Small intestine (tissue), 16 donors: Measurements from ENCODE around the gene ABCB9. TPM values are rescaled to one million over a fixed set of nuclear protein-coding genes. Genes with fewer than 3 reads are reported as not detected.
"Not testable (repeated sequence)": the region's sequence is repeated elsewhere in the genome, so short reads cannot be mapped to it uniquely, and the experiment has no call there.

ENCODE experiments used
- DNase-seq, 2 donors: peaks; one replicate each; pipeline versions ENCODE4 v3.0.0 to v3.0.0-alpha.2; 2013
- FAIRE-seq: peaks from 2 replicates; lab custom pipeline; 2012; peaks lifted over from hg19 to GRCh38; lab: Jason Lieb, UNC
- H3K27ac ChIP-seq, 3 donors: one replicate each; pipeline ENCODE4 v1.5.1; 2013; ENCODE audit warnings: low read length in 2 of 3, mild to moderate bottlenecking in 2 of 3, control low read depth in 1 of 3, inconsistent platforms in 1 of 3, low read depth in 1 of 3, moderate library complexity in 1 of 3
- H3K27me3 ChIP-seq, 3 donors: one replicate each; pipeline ENCODE4 v1.6.1; 2013; ENCODE audit warnings: low read length in 3 of 3, inconsistent platforms in 1 of 3; ENCODE audit not compliant: control insufficient read depth in 3 of 3, insufficient read depth in 3 of 3
- H3K36me3 ChIP-seq, 3 donors: one replicate each; pipeline ENCODE4 v1.6.1; 2013; ENCODE audit warnings: low read length in 3 of 3, inconsistent platforms in 1 of 3, low read depth in 1 of 3, mild to moderate bottlenecking in 1 of 3, moderate library complexity in 1 of 3; ENCODE audit not compliant: control insufficient read depth in 3 of 3, insufficient read depth in 2 of 3
- H3K4me1 ChIP-seq, 3 donors: one replicate each; pipeline ENCODE4 v1.6.1; 2013; ENCODE audit warnings: low read length in 2 of 3, inconsistent platforms in 1 of 3, low read depth in 1 of 3, mild to moderate bottlenecking in 1 of 3, moderate library complexity in 1 of 3; ENCODE audit not compliant: control insufficient read depth in 3 of 3, insufficient read depth in 2 of 3
- H3K4me3 ChIP-seq, 3 donors: one replicate each; pipeline ENCODE4 v1.5.1; 2013; ENCODE audit warnings: low read length in 3 of 3, control low read depth in 1 of 3, inconsistent platforms in 1 of 3, low read depth in 1 of 3, mild to moderate bottlenecking in 1 of 3, moderate library complexity in 1 of 3
- H3K9me3 ChIP-seq, 2 donors: one replicate each; pipeline ENCODE4 v1.6.1; 2013; ENCODE audit warnings: low read depth in 1 of 2, low read length in 1 of 2; ENCODE audit not compliant: control insufficient read depth in 2 of 2, insufficient read depth in 1 of 2
- WGBS, 3 donors: extraction: QIAGEN DNeasy Blood & Tissue Kit; methylation state at CpG; one replicate each; pipeline ENCODE4 v1.1.7; 2013; 5-methylcytosine and 5-hydroxymethylcytosine counted together
- long read RNA-seq, 10 donors: transcript quantifications; one replicate each; lab custom pipeline, GENCODE V29; 2026
- polyA plus RNA-seq, 4 donors: library from polyadenylated mRNA; stranded (reverse) in 3 of 4; unstranded in 1 of 4; fragments of 200-250 nt in 3 of 4; fragments of 120-200 nt in 1 of 4; gene quantifications; one replicate each; pipeline versions ENCODE4 v1.2.1 to v1.2.3, GENCODE V29; 2013
- donor health status: healthy with polysubstance abuse.
- donor health status: control.
- donor health status: control.
- donor health status: Bipolar disorder and iron deficiency.
- donor health status: healthy.

ABCB9 gene
- polyA plus RNA-seq: 1 to 10 TPM; 2.5 to 6.6 (median 4.7) TPM
- long read RNA-seq, donor 1, partial matches to known transcripts: 0 of 1 reads
- long read RNA-seq, donor 1, other reads (novel, unspliced or antisense): 0 of 1 reads
- long read RNA-seq, donor 2, partial matches to known transcripts: 0 of 1 reads
- long read RNA-seq, donor 2, other reads (novel, unspliced or antisense): 0 of 1 reads
- long read RNA-seq, donor 3, partial matches to known transcripts: 181 of 232 reads
- long read RNA-seq, donor 3, other reads (novel, unspliced or antisense): 51 of 232 reads
- long read RNA-seq, donor 4: 0 reads
- long read RNA-seq, donor 5: 0 reads
- long read RNA-seq, donor 6, partial matches to known transcripts: 137 of 211 reads
- long read RNA-seq, donor 6, other reads (novel, unspliced or antisense): 73 of 211 reads
- long read RNA-seq, donor 7: 0 reads
- long read RNA-seq, donor 8, partial matches to known transcripts: 17 of 22 reads
- long read RNA-seq, donor 8, other reads (novel, unspliced or antisense): 5 of 22 reads
- long read RNA-seq, donor 9: 0 reads
- long read RNA-seq, donor 10, partial matches to known transcripts: 133 of 216 reads
- long read RNA-seq, donor 10, other reads (novel, unspliced or antisense): 83 of 216 reads

GRCh38 chr12:122965851-122966742 lies at the start of gene ABCB9:
Gene ABCB9, minus strand, starts transcription at chr12:122966463. Its CDS starts 6,228 bp downstream, at chr12:122960235.
- WGBS, 3 donors: 2 to 6% (median 3%) methylated on average over 35 to 55 of the region's 55 CpGs
- peak; percentile 95 to 96 for DNase-seq
- H3K4me1 ChIP-seq: peaks cover 3 to 40% (median 8%) of the 10 kb centered on the region in 3 donors
- no peak for FAIRE-seq
- H3K36me3 ChIP-seq: peaks cover 0 to 2% (median 0%) of the 10 kb centered on the region in 3 donors
- H3K27ac ChIP-seq: peak within 1 kb of the TSS in 1 of 3 donors; percentile 64
- H3K4me3 ChIP-seq: peak within 1 kb of the TSS; percentile 33 to 67 (median 38)
- no peaks in the 10 kb centered on the region for H3K27me3 ChIP-seq
- H3K9me3 ChIP-seq: no peaks in the 10 kb centered on the region

- H3K27me3 ChIP-seq, FAIRE-seq, H3K9me3 ChIP-seq, H3K27ac ChIP-seq, H3K4me3 ChIP-seq, DNase-seq: not testable (repeated sequence)
- Histone ChIP-seq H3K4me1 (peaks cover 0 to 11% (median 2%) of the 10 kb centered on the region in 3 donors), H3K36me3 (peaks cover 0 to 42% (median 7%) of the 10 kb centered on the region in 3 donors)
- 95 to 100% (median 98%) methylated on average over 4 of the region's 4 CpGs for whole genome bisulfite sequencing, 3 donors
These were observed 48.2 kb upstream of the ABCB9 start for GRCh38 chr12:123014473-123014872.

- Histone ChIP-seq H3K4me3 (no peak overlapping the region), H3K27ac (no peak overlapping the region), H3K4me1 (peaks cover 0 to 5% (median 0%) of the 10 kb centered on the region in 3 donors), H3K9me3 (no peaks in the 10 kb centered on the region), H3K36me3 (peaks cover 0 to 51% (median 7%) of the 10 kb centered on the region in 3 donors), H3K27me3 (no peaks in the 10 kb centered on the region)
- DNase-seq (no peak), FAIRE-seq (no peak)
- WGBS, 3 donors: 94 to 97% (median 96%) methylated on average over 19 of the region's 19 CpGs
These were observed 47.2 kb upstream of the ABCB9 start for GRCh38 chr12:123013185-123014095.

- Histone ChIP-seq H3K27me3 (no peaks in the 10 kb centered on the region), H3K9me3 (no peaks in the 10 kb centered on the region), H3K27ac (no peak overlapping the region), H3K4me3 (no peak overlapping the region), H3K36me3 (peaks cover 0 to 68% (median 8%) of the 10 kb centered on the region in 3 donors), H3K4me1 (no peaks in the 10 kb centered on the region)
- FAIRE-seq: no peak
- no peak for DNase-seq
- 87 to 91% (median 90%) methylated on average over 6 of the region's 6 CpGs for WGBS, 3 donors
These were observed 45.4 kb upstream of the ABCB9 start for GRCh38 chr12:123011701-123012100.

GRCh38 chr12:123010681-123011080 lies 44.4 kb upstream of the ABCB9 start:
- Histone ChIP-seq H3K4me3 (no peak overlapping the region), H3K27me3 (no peaks in the 10 kb centered on the region), H3K27ac (no peak overlapping the region), H3K4me1 (no peaks in the 10 kb centered on the region), H3K36me3 (peaks cover 0 to 69% (median 10%) of the 10 kb centered on the region in 3 donors), H3K9me3 (no peaks in the 10 kb centered on the region)
- 89 to 94% (median 94%) methylated on average over 4 of the region's 4 CpGs for WGBS, 3 donors
- FAIRE-seq: no peak
- no peak for DNase-seq

GRCh38 chr12:123010110-123010509 lies 43.8 kb upstream of the ABCB9 start:
- Histone ChIP-seq H3K4me3 (no peak overlapping the region), H3K27me3 (no peaks in the 10 kb centered on the region), H3K36me3 (peaks cover 0 to 75% (median 10%) of the 10 kb centered on the region in 3 donors), H3K27ac (no peak overlapping the region), H3K9me3 (no peaks in the 10 kb centered on the region), H3K4me1 (no peaks in the 10 kb centered on the region)
- WGBS, 3 donors: 76 to 90% (median 83%) methylated on average over 1 of the region's 1 CpG
- no peak for FAIRE-seq
- DNase-seq: no peak

GRCh38 chr12:123006977-123007376 lies 40.7 kb upstream of the ABCB9 start:
- FAIRE-seq (no peak), DNase-seq (no peak)
- Histone ChIP-seq H3K36me3 (peaks cover 0 to 72% (median 16%) of the 10 kb centered on the region in 3 donors), H3K27me3 (no peaks in the 10 kb centered on the region), H3K4me3 (no peak overlapping the region), H3K9me3 (no peaks in the 10 kb centered on the region), H3K4me1 (no peaks in the 10 kb centered on the region), H3K27ac (no peak overlapping the region)
- WGBS, 3 donors: 88 to 90% (median 88%) methylated on average over 12 of the region's 12 CpGs
